GM12892 (cell line): ENCODE data around the gene COX4I2. TPM values are rescaled to one million over a fixed set of nuclear protein-coding genes. Genes with fewer than 3 reads are reported as not detected.
"Not testable (repeated sequence)": the region's sequence is repeated elsewhere in the genome, so short reads cannot be mapped to it uniquely, and the experiment has no call there.

Experiments
- DNase-seq: peaks from one replicate; pipeline ENCODE4 v3.0.0; 2011; ENCODE audit not compliant: insufficient read length
- FAIRE-seq: peaks from 2 replicates; lab custom pipeline; 2011; peaks lifted over from hg19 to GRCh38; lab: Jason Lieb, UNC
- POLR2A ChIP-seq: IDR thresholded peaks from 2 replicates; pipeline ENCODE4 v1.6.1; 2011; ENCODE audit warnings: low read depth, low read length, control low read depth
- POLR2AphosphoS5 ChIP-seq: IDR thresholded peaks from 2 replicates; pipeline ENCODE4 v1.6.1; 2011; ENCODE audit warnings: low read depth, low read length, control low read depth
- TAF1 ChIP-seq: IDR thresholded peaks from 2 replicates; pipeline ENCODE4 v1.6.1; 2011; ENCODE audit warnings: low read depth, mild to moderate bottlenecking, control low read depth, low read length, borderline replicate concordance
- polyA plus RNA-seq: library from polyadenylated mRNA; unstranded; fragments of >200 nt; gene quantifications from one replicate; pipeline ENCODE4 v1.2.1, GENCODE V29; 2012; ENCODE audit warnings: missing spikeins, inconsistent platforms; ENCODE audit not compliant: missing spikeins

Gene COX4I2
- not detected for polyA plus RNA-seq

DNA sequence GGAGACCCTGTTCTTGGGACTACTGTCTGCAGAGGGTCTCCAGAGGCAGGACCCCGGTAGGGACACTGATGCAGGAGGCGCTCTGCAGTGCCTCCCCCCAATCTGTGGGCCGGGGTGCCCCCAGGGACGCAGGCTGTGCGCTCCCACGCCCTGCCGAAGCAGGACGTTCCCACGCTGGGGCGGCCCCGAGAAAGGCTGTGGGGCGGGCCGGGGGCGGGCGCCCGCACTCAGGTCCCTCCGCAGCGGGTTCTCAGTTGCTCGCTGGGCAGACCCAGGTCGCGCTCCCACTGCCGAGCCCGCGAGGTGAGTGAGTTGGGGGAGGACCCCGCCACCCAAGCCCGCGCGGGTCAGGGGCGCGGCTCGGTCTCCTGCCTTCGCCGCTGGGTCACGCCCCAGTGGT is at the start of gene COX4I2:
TSS of gene COX4I2 (plus strand) at position 253 of the 400 bp plus-strand sequence. CDS start 1,106 bp downstream, outside the sequence.
- no peak for TF ChIP-seq POLR2A
- TF ChIP-seq TAF1 = no peak
- TF ChIP-seq POLR2AphosphoS5 = no peak
- FAIRE-seq (no peak), DNase-seq (no peak)

- DNase-seq = no peak
- TF ChIP-seq TAF1 (no peak), POLR2A (no peak), POLR2AphosphoS5 (no peak)
- FAIRE-seq = no peak
Observed at GRCh38 chr20:31590717-31591225, 46.9 kb upstream of the COX4I2 start.

DNA sequence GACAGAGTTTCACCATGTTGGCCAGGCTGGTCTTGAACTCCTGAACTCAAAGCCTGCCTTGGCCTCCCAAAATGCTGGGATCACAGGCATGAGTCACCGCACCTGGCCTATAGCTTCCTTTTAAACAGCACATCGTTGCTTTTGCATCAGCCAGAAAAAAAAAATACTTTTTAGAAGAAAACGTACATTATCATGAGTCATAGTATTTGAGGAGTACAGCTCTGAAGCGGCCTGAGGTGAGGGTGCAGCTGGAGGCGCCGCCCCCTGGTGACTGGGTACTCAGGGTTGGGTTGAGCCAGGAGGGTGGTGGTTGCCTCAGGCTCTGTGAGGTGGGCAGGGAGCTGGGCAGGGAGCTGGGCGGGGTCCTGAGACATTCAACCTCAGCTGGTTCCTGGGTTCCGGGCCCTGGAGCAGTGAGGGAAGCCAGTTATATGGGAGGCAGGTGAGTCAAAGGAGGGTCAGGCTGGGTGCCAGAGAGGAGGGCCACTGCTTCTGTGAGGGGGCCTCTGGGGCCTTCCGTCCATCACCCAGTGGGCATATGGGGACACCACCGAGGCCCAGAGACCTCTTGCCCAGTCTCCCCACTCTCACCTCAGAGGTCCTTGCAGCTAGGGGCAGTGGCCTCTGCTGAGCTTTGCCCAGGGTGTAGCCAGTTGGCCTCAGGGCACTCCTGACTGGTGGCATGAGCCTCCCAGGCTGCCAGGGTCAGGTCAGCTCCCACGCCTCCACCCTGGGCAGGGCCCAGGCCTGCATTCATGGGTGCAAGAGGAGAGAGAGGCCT is 44.3 kb upstream of the COX4I2 start:
- no peak for TF ChIP-seq POLR2AphosphoS5
- DNase-seq (no peak), FAIRE-seq (no peak)

DNA sequence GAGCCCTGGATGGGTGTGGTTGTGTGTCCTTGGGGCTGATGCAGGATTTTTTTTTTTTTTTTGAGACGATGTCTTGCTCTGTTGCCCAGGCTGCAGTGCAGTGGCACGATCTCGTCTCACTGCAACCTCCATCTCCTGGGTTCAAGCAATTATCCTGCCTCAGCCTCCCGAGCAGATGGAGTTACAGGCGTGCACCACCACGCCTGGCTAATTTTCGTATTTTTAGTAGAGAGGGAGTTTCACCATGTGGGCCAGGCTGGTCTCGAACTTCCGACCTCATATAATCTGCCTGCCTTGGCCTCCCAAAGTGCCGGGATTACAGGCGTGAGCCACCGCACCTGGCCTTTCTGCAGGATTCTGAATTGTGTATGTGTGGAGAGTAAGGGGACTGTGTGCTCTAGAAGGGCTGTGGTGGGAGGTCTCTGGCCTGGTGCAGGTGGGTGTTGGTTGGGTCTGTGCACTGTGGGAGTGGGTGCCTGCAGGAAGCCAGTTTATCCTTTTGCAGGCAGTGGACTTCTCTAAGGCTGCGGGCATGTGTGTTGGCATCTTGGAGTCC is 43.6 kb upstream of the COX4I2 start:
- TF ChIP-seq POLR2A = no peak
- no peak for TF ChIP-seq TAF1
- TF ChIP-seq POLR2AphosphoS5 = no peak
- DNase-seq (no peak), FAIRE-seq (no peak)

- FAIRE-seq = no peak
- no peak for DNase-seq
- no peak for TF ChIP-seq POLR2A
- TF ChIP-seq POLR2AphosphoS5 = no peak
- TF ChIP-seq TAF1 = no peak
Observed at GRCh38 chr20:31594558-31595379, 42.9 kb upstream of the COX4I2 start.

- FAIRE-seq (no peak), DNase-seq (no peak)
Observed at GRCh38 chr20:31595380-31595653, 42.4 kb upstream of the COX4I2 start.

DNA sequence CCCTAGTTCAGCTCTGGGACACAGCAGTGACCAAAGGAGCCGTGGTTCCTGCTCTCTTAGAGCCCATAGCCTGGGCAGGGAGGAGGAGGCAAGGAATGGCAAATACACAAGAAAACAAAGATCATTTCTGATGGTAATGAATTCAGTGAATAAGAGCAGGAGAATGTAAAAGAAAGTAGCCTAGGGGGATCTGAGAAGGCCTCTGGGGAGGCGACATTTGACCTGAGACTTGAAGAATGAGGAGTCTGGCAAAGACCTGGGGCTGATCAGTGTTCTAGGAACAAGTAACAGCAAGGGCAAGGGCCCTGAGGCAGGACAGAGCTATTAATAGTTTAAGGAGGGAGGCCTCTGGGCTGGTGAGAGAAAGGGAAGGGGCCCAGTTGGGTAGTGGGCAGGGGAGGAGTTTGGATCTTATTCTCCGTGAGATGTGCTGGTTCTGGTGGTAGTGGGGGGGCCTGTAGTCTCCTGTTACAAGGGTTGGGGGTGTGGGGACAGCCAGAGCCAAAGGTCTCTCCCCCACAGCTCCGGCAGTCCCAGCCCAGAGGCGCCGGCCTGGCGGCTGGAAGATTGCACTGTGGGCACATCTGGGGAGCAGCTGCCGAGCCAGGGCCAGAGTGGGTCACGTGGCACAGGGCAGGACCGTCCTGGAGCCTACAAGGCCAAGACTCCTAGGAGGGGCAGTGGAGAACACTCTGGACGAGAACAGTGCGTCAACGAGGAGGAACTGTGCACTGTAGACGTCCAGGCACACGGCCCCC is 41.9 kb upstream of the COX4I2 start:
- TF ChIP-seq TAF1 = no peak
- no peak for TF ChIP-seq POLR2AphosphoS5
- TF ChIP-seq POLR2A = no peak
- DNase-seq (no peak), FAIRE-seq (no peak)

More at GRCh38 chr20:31595380-31595653, 42.4 kb upstream of the COX4I2 start:
- TF ChIP-seq POLR2A = no peak
- TF ChIP-seq POLR2AphosphoS5 = no peak
- no peak for TF ChIP-seq TAF1

GRCh38 chr20:31596412-31596715 is 41.3 kb upstream of the COX4I2 start:
- not testable (repeated sequence) for DNase-seq, FAIRE-seq

GRCh38 chr20:31596831-31597480 is 40.8 kb upstream of the COX4I2 start:
- no peak for FAIRE-seq
- DNase-seq = no peak
- TF ChIP-seq POLR2A (no peak), TAF1 (no peak), POLR2AphosphoS5 (no peak)

- no peak for TF ChIP-seq TAF1
- FAIRE-seq (no peak), DNase-seq (no peak)
Observed at GRCh38 chr20:31597481-31597855, 40.2 kb upstream of the COX4I2 start.

GRCh38 chr20:31602431-31602778 is 35.3 kb upstream of the COX4I2 start:
- DNase-seq = no peak
- FAIRE-seq = no peak
- TF ChIP-seq POLR2AphosphoS5 (no peak), POLR2A (no peak), TAF1 (no peak)

DNA sequence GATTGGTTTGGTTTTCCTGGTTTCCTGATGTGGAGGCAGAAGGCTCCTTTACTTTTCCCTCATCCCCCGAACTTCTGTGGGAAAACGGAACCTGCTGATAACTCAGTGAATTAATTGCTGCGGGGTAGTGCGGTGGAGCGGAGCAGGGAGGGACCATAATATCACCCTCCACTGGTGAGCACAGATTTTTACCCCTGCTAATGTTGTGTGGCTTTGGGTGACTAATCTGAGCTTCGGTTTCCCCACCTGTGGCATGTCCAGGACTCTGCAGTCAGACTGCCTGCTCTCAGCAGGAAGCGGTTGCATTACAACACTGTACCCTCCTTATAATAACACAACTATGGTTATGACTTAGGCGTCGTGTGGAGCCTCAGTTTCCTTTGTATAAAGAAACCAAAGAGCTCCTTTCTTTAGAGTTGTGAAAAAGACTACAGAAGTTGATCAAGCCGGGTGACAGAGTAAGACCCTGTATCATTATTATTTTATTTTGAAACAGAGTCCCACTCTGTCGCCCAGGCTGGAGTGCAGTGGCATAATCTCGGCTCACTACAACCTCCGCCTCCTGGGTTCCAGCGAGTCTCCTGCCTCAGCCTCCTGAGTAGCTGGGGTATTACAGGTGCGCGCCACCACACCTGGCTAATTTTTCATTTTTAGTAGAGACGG is 34.8 kb upstream of the COX4I2 start:
- no peak for FAIRE-seq
- no peak for DNase-seq
- TF ChIP-seq TAF1 (no peak), POLR2A (no peak), POLR2AphosphoS5 (no peak)
